ENCODE measurements around the gene RNU1-2.
"Not testable (repeated sequence)": the region's sequence is repeated elsewhere in the genome, so short reads cannot be mapped to it uniquely, and the experiment has no call there.

The RNU1-2 gene

DNA sequence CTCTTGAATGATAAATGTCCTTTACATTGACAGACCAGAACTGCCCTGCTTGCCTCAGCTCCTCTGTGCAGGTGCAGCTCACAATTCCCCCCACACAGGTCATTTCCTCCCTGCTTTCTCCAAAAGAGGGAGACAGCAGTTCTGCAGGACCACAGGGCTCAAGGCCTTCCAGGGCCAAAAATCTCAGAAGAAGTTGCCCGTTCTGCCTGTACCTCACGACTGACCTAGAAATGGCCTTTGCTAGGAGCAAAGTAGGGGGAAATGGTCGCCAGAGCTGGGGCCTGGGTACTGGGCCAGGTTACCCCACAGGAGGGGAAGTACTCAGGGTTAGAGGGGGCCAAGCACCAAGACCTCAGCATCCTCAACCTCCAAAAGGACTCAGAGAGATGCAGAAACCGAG lies 11.1 kb downstream of the RNU1-2 start:
- TF ChIP-seq, protein P1, sequence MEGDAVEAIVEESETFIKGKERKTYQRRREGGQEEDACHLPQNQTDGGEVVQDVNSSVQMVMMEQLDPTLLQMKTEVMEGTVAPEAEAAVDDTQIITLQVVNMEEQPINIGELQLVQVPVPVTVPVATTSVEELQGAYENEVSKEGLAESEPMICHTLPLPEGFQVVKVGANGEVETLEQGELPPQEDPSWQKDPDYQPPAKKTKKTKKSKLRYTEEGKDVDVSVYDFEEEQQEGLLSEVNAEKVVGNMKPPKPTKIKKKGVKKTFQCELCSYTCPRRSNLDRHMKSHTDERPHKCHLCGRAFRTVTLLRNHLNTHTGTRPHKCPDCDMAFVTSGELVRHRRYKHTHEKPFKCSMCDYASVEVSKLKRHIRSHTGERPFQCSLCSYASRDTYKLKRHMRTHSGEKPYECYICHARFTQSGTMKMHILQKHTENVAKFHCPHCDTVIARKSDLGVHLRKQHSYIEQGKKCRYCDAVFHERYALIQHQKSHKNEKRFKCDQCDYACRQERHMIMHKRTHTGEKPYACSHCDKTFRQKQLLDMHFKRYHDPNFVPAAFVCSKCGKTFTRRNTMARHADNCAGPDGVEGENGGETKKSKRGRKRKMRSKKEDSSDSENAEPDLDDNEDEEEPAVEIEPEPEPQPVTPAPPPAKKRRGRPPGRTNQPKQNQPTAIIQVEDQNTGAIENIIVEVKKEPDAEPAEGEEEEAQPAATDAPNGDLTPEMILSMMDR (IDR thresholded peaks at IDR 0.05; ENCODE audit: borderline replicate concordance, control extremely low read depth, extremely low read depth, insufficient read depth, missing control alignments) = no peak
- in situ Hi-C loops (cut with MboI; ENCODE audit: low sequenced_read_pairs, unreplicated experiment) = no loop called here
- no peak for DNase-seq (ENCODE audit: low spot score)

DNA sequence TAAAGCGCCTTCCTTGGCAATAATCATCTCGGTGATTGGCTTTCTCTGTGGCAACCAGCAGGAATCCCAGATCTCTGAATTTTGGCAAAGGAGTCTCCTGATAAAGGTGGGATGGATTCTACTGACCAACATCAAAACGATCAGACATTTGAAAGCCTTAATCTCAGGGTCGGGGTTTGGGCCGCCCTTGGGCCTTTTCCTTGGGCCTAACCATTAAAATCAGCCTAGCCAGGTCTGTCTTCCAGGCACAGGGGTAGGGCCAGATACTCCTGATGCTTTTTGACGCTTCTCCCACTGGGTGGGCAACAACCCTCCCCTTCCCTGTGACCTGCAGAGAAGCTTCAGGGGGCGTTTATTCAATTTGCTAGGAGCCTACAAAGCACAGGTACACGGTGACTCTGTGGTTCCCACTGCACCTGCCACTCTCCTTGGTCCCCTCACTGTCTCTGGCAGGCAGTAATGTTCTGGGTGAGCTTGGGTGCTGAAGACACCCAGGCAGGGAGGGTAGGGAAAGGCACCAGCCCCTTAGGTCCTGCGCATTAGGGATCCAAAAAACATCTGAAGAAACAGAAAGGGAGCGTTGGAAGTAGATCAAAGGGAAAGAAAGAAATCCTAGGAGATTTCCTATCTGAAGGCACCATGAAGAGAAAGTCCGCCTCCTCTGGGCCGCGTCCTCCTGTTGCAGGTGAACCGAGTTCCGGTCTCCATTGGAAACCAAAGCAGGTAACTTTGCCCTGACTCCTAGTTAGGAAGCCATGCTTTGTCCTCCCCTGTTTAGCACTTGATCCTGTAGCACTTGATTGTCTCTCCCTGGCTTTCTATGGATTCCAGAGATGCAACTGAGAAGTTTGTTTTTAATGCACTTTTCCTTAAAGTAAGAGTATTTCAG lies 12.3 kb downstream of the RNU1-2 start:
- TF ChIP-seq, protein P1 (IDR thresholded peaks at IDR 0.05; ENCODE audit: borderline replicate concordance, control extremely low read depth, extremely low read depth, insufficient read depth, missing control alignments) = no peak
- DNase-seq (ENCODE audit: low spot score) = no peak
- in situ Hi-C loops (cut with MboI; ENCODE audit: low sequenced_read_pairs, unreplicated experiment) = no loop called here

GRCh38 chr1:16911851-16912721 lies 16.3 kb downstream of the RNU1-2 start:
- DNase-seq (ENCODE audit: low spot score); in situ Hi-C loops (cut with MboI; ENCODE audit: low sequenced_read_pairs, unreplicated experiment): not testable (repeated sequence)

DNA sequence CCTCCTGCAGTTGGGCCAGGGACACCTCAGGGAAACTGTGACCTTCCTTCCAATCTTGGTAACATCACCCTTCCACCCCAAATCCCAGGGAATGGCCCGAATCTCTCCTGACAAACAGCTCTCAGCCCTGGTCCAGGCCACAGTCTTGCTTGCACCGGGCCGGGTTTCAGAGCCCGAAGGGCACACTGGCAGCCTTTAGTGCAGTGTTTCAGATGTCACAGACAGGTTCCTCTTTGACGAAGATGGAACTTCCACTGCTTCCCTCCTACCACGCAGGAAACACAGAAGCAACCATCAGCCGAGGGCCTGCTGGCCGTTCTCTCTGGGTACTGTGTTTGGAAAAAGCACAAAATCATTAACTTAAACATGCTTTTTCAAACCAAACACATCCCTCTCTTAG lies 17.0 kb downstream of the RNU1-2 start:
- in situ Hi-C loops (cut with MboI; ENCODE audit: low sequenced_read_pairs, unreplicated experiment) = not testable (repeated sequence)

DNA sequence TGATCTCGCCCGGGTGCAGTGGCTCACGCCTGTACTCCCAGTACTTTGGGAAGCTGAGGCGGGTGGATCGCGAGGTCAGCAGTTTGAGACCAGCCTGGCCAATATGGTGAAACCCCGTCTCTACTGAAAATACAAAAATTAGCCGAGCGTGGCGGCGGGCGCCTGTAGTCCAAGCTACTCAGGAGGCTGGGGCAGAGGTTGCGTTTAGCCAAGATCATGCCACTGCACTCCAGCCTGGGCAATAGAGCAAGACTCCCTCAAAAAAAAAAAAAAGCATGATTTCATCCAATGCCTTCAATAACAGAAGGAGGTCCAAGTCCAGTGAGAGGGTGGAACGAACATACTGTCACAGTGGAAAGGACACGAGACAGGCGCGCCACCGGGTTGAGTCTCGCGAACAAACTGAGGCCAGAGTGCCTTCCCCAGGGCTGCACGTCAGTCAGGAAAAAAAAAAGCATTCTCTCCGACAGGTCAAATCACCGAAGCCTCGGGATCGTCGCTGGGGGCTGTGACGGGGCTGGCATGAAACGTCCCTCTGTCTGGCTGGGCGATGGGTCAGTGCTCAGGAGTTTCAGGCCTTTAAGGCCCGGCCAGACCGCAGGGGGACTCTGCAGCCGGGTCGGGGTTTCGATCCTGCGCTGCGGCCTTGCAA lies 17.5 kb downstream of the RNU1-2 start:
- TF ChIP-seq, protein P1 (IDR thresholded peaks at IDR 0.05; ENCODE audit: borderline replicate concordance, control extremely low read depth, extremely low read depth, insufficient read depth, missing control alignments) = no peak
- in situ Hi-C loops (cut with MboI; ENCODE audit: low sequenced_read_pairs, unreplicated experiment) = no loop called here
- DNase-seq (ENCODE audit: low spot score) = no peak

More for the DNA sequence above, 17.0 kb downstream of the RNU1-2 start:
- not testable (repeated sequence) for DNase-seq (ENCODE audit: low spot score)

DNA sequence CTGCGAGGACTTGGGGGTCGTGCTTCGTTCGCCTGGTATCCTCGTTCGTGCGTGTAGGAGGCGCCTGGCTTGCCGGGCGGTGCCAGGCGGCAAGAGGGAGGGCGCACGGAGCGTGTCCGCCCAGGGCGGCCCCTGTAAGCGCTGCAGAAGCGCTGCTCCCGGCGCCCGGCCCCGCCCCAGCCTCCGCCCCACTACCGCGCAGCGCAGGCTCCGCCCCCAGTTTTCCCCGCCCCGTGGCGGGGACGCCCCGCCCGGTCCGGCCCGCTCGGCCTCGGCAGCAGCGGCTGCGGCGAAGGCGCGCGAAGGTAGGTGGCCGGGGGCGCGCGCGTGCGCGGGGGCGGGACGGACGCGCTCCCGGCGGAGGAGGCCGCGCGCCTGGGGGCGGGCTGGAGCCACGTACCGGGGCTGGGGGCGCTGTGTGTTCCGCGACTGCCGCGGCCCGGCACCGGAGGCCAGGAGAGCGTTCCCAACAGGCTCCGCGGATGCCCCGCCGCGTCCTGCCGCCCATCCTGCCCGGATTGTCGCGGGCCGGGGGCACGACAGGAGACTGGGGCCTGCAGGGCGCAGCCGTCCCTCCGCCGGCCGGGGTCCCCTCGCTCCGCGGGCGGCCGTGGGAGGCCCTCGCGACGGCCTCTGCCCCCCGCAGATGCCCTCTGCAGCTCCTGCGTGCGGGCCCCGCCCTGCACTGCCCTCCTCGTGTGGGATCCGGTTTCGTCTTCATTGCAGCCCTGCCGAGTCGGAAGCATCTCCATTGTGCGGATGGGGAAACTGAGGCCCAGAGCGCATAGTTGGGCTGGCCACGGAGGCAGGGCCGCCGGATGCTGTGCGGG lies 18.3 kb downstream of the RNU1-2 start:
- peak; percentile 100 for DNase-seq (ENCODE audit: low spot score)
- in situ Hi-C loops (cut with MboI; ENCODE audit: low sequenced_read_pairs, unreplicated experiment) = no loop called here
- TF ChIP-seq, protein P1 (IDR thresholded peaks at IDR 0.05; ENCODE audit: borderline replicate concordance, control extremely low read depth, extremely low read depth, insufficient read depth, missing control alignments) = peak; percentile 46

- DNase-seq (ENCODE audit: low spot score) = peak; percentile 36
- in situ Hi-C loops (cut with MboI; ENCODE audit: low sequenced_read_pairs, unreplicated experiment) = not testable (repeated sequence)
Measured at GRCh38 chr1:16914928-16915626, 19.3 kb downstream of the RNU1-2 start.

Data from GM13976 (cell line).